Activated CD4-positive, alpha-beta memory T cell treated with anti-CD3 and anti-CD28 coated beads for 36 hours (primary cell): Measurements from ENCODE around the gene C2CD4C. TPM values are rescaled to one million over a fixed set of nuclear protein-coding genes. Genes with fewer than 3 reads are reported as not detected.
"Not testable (repeated sequence)": the region's sequence is repeated elsewhere in the genome, so short reads cannot be mapped to it uniquely, and the experiment has no call there.

Experiments used
- CTCF ChIA-PET: fragments of 350-600 bp; sonication (Branson Sonifier 250); formaldehyde crosslinking; loops from one replicate; lab custom pipeline; 2021; ENCODE audit warnings: antibody characterized with exemption, inconsistent platforms; lab: Charles Lee
- POLR2A ChIA-PET: fragments of 350-600 bp; sonication (Branson Sonifier 250); formaldehyde crosslinking; loops from one replicate; lab custom pipeline; 2021; ENCODE audit warnings: antibody characterized with exemption; lab: Charles Lee
- DNase-seq: peaks from one replicate; pipeline ENCODE4 v3.0.0-alpha.2; 2020
- H3K27ac Mint-ChIP-seq: one replicate; pipeline ENCODE4 v1.8.0; 2021; ENCODE audit warnings: mixed read lengths
- H3K27me3 Mint-ChIP-seq: one replicate; pipeline ENCODE4 v1.8.0; 2021; ENCODE audit warnings: mixed read lengths
- H3K36me3 Mint-ChIP-seq: one replicate; pipeline ENCODE4 v1.8.0; 2021; ENCODE audit warnings: mixed read lengths
- H3K4me1 Mint-ChIP-seq: one replicate; pipeline ENCODE4 v1.8.0; 2021; ENCODE audit warnings: low read depth, mixed read lengths
- H3K4me3 Mint-ChIP-seq: one replicate; pipeline ENCODE4 v1.8.0; 2021; ENCODE audit warnings: mild to moderate bottlenecking, mixed read lengths
- H3K9me3 Mint-ChIP-seq: one replicate; pipeline ENCODE4 v1.8.0; 2021; ENCODE audit warnings: mixed read lengths
- intact Hi-C: fragments of 100-400 bp; cut with micrococcal nuclease; formaldehyde crosslinking; loops from one replicate; pipeline ENCODE4 v1.15.1; 2023
- total RNA-seq, 2 experiments: library from RNA; stranded (reverse); gene quantifications; one replicate each; pipeline ENCODE4 v1.2.3, GENCODE V29; 2021

C2CD4C gene
- total RNA-seq, 2 experiments from 2014 or later: 0.33 to 0.44 TPM

- no peak for DNase-seq
- H3K36me3 Mint-ChIP-seq: no peaks in the 10 kb centered on the region
- ChIA-PET POLR2A (no interaction called here), CTCF (no interaction called here)
- intact Hi-C loops: no loop called here
- H3K27ac Mint-ChIP-seq: no peak overlapping the region
- peaks cover 11% of the 10 kb centered on the region for H3K27me3 Mint-ChIP-seq
- H3K4me3 Mint-ChIP-seq: no peak overlapping the region
- H3K9me3 Mint-ChIP-seq: no peaks in the 10 kb centered on the region
- H3K4me1 Mint-ChIP-seq: no peaks in the 10 kb centered on the region
Measured at GRCh38 chr19:435056-435706, 26.2 kb upstream of the C2CD4C start.

DNA sequence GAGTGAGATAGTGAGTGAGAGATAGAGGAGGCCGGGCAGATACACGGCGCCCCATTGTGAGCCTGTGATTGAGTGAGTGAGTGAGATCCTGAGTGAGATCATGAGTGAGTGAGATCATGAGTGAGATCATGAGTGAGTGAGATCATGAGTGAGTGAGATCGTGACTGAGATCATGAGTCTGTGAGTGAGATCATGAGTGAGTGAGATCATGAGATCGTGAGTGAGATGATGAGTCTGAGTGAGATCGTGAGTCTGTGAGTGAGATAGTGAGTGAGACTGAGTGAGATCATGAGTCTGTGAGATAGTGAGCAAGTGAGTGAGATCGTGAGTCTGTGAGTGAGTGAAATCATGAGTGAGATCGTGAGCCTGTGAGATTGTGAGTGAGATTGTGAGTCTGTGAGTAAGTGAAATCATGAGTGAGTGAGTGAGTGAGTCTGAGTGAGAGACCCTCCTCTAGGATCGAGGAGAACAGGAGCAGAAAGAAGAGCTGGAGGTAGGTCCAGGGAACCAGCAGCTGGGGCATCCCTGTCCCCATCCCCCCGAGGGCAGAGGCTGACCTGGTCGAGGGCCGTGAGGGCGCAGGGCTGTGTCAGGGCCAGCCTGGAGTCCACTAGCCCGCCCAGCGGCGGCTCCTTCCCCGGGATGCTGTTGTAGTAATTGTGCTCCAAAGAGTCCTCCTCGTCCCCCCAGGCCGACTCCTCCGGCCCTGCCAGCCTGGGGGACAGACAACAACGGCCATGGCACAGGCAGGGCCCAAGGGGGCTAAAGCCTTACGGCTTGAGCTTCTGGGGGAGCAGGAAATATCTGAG is 25.4 kb upstream of the C2CD4C start:
- POLR2A ChIA-PET: no interaction called here
- intact Hi-C loops: no loop called here
- H3K4me3 Mint-ChIP-seq: no peak overlapping the region
- no peak for DNase-seq
- no peaks in the 10 kb centered on the region for H3K36me3 Mint-ChIP-seq
- no peaks in the 10 kb centered on the region for H3K4me1 Mint-ChIP-seq
- H3K9me3 Mint-ChIP-seq: no peaks in the 10 kb centered on the region
- CTCF ChIA-PET: no interaction called here
- H3K27ac Mint-ChIP-seq: no peak overlapping the region
- peaks cover 9% of the 10 kb centered on the region for H3K27me3 Mint-ChIP-seq

GRCh38 chr19:430701-431100 is 21.8 kb upstream of the C2CD4C start:
- Mint-ChIP-seq H3K4me3 (no peak overlapping the region), H3K9me3 (no peaks in the 10 kb centered on the region), H3K36me3 (no peaks in the 10 kb centered on the region), H3K4me1 (no peaks in the 10 kb centered on the region), H3K27ac (no peak overlapping the region), H3K27me3 (no peaks in the 10 kb centered on the region)
- no peak for DNase-seq
- intact Hi-C loops: no loop called here
- CTCF ChIA-PET: no interaction called here
- POLR2A ChIA-PET: no interaction called here

DNA sequence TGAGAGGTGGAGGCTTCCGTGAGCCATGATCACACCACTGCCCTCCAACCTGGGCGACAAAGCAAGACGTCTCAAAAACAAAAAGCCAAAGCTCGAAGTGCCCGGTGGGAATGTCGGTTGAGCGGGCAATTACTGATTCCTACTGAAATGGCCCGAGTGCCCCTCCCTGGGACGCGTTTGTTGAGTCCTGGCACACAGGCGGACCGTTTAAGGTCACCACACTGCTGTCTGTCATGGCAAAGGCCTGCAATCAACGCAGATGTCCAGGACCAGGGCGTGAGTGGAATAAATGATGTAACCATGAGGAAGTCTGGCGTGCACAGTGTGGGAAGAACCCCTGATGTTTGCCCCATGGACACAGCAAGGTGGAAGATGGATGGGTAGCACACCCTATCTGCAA is 19.2 kb upstream of the C2CD4C start:
- POLR2A ChIA-PET: no interaction called here
- CTCF ChIA-PET: no interaction called here
- Mint-ChIP-seq H3K4me3 (no peak overlapping the region), H3K27me3 (no peaks in the 10 kb centered on the region), H3K9me3 (no peaks in the 10 kb centered on the region), H3K36me3 (no peaks in the 10 kb centered on the region), H3K27ac (no peak overlapping the region), H3K4me1 (no peaks in the 10 kb centered on the region)
- intact Hi-C loops: no loop called here
- no peak for DNase-seq

- POLR2A ChIA-PET, H3K27ac Mint-ChIP-seq, CTCF ChIA-PET, H3K27me3 Mint-ChIP-seq, H3K36me3 Mint-ChIP-seq, H3K4me3 Mint-ChIP-seq, H3K4me1 Mint-ChIP-seq, intact Hi-C loops, DNase-seq, H3K9me3 Mint-ChIP-seq: not testable (repeated sequence)
Measured at GRCh38 chr19:427675-428074, 18.7 kb upstream of the C2CD4C start.

GRCh38 chr19:426725-427445 is 17.9 kb upstream of the C2CD4C start:
- Mint-ChIP-seq H3K27me3 (no peaks in the 10 kb centered on the region), H3K4me1 (no peaks in the 10 kb centered on the region), H3K36me3 (no peaks in the 10 kb centered on the region), H3K4me3 (no peak overlapping the region), H3K27ac (no peak overlapping the region), H3K9me3 (no peaks in the 10 kb centered on the region)
- no peak for DNase-seq
- POLR2A ChIA-PET: no interaction called here
- CTCF ChIA-PET: no interaction called here
- intact Hi-C loops: no loop called here

GRCh38 chr19:425056-425455 is 16.1 kb upstream of the C2CD4C start:
- ChIA-PET POLR2A (no interaction called here), CTCF (no interaction called here)
- peaks cover 2% of the 10 kb centered on the region for H3K27me3 Mint-ChIP-seq
- intact Hi-C loops: no loop called here
- no peak overlapping the region for H3K27ac Mint-ChIP-seq
- H3K4me1 Mint-ChIP-seq: no peaks in the 10 kb centered on the region
- no peak overlapping the region for H3K4me3 Mint-ChIP-seq
- no peak for DNase-seq
- no peaks in the 10 kb centered on the region for H3K9me3 Mint-ChIP-seq
- no peaks in the 10 kb centered on the region for H3K36me3 Mint-ChIP-seq

GRCh38 chr19:424546-424945 is 15.6 kb upstream of the C2CD4C start:
- POLR2A ChIA-PET: no interaction called here
- H3K4me1 Mint-ChIP-seq: no peaks in the 10 kb centered on the region

GRCh38 chr19:423691-424466 is 14.9 kb upstream of the C2CD4C start:
- intact Hi-C loops: no loop called here
- CTCF ChIA-PET: no interaction called here
- no peaks in the 10 kb centered on the region for H3K36me3 Mint-ChIP-seq

More at GRCh38 chr19:424546-424945, 15.6 kb upstream of the C2CD4C start:
- Mint-ChIP-seq H3K4me3 (no peak overlapping the region), H3K9me3 (no peaks in the 10 kb centered on the region), H3K27me3 (peaks cover 2% of the 10 kb centered on the region), H3K36me3 (no peaks in the 10 kb centered on the region), H3K27ac (no peak overlapping the region)
- no peak for DNase-seq
- CTCF ChIA-PET: no interaction called here
- intact Hi-C loops: no loop called here

GRCh38 chr19:422917-423226 is 13.9 kb upstream of the C2CD4C start:
- H3K36me3 Mint-ChIP-seq, H3K4me3 Mint-ChIP-seq, CTCF ChIA-PET, POLR2A ChIA-PET, H3K27me3 Mint-ChIP-seq, DNase-seq, H3K4me1 Mint-ChIP-seq, H3K27ac Mint-ChIP-seq, intact Hi-C loops, H3K9me3 Mint-ChIP-seq: not testable (repeated sequence)

More at GRCh38 chr19:423691-424466, 14.9 kb upstream of the C2CD4C start:
- Mint-ChIP-seq H3K27me3 (peaks cover 2% of the 10 kb centered on the region), H3K4me1 (no peaks in the 10 kb centered on the region), H3K27ac (no peak overlapping the region), H3K9me3 (no peaks in the 10 kb centered on the region), H3K4me3 (no peak overlapping the region)
- POLR2A ChIA-PET: no interaction called here
- no peak for DNase-seq

DNA sequence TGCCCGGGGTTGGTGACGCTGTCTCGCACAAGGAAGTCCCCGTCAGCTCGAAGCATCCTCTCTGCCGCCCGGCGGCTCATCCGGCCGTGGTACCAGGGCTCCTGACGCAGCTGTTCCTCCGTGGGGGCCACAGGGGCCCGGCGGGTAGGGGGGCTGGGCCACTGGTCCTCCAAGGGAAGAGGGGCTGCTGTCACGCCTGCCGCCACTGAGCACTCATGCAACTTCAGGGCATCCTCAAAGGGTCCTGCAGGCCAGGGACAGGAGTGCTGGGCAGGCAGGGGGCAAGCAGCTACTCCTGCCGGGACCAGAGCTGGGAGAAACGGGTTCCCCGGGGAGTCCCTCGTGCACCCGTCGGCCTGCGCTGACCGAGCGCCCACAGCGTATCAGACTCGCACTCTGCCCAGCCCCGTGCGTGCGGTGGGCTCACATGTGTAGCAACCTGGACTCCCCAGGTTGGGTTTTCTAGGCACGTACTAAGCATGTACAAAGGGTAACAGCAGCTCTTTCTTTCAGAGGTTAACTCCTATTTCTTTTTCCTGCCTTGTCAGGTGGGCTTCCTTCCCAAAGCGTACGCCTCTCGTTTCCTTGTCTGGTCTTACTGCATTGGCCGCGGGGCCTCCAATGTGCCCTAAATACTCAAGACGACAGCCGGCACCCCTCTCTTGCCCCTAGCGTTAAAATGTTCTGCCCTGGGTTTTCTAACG is 13.4 kb upstream of the C2CD4C start:
- no peaks in the 10 kb centered on the region for H3K4me1 Mint-ChIP-seq
- CTCF ChIA-PET: no interaction called here
- no peak overlapping the region for H3K27ac Mint-ChIP-seq

More for the DNA sequence above, 13.4 kb upstream of the C2CD4C start:
- H3K36me3 Mint-ChIP-seq: no peaks in the 10 kb centered on the region
- POLR2A ChIA-PET: no interaction called here
- intact Hi-C loops: no loop called here
- no peaks in the 10 kb centered on the region for H3K9me3 Mint-ChIP-seq
- DNase-seq: no peak
- no peak overlapping the region for H3K4me3 Mint-ChIP-seq
- H3K27me3 Mint-ChIP-seq: peaks cover 2% of the 10 kb centered on the region
